ENCODE data around the gene BMPER.

BMPER gene

GRCh38 chr7:33905389-33906032 is at the start of gene BMPER:
Gene BMPER, plus strand, starts transcription at chr7:33905539. Its CDS starts 75 bp downstream, at chr7:33905614.
- H3K27me3 ChIP-seq (ENCODE audit: control insufficient read depth, insufficient read depth, low read length) = peaks cover 4% of the 10 kb centered on the region
- peak within 1 kb of the TSS; percentile 63 for H3K4me3 ChIP-seq (ENCODE audit: low read length)
- H3K27ac ChIP-seq (ENCODE audit: low read depth, low read length) = no peak within 1 kb of the TSS
- peaks cover 3% of the 10 kb centered on the region for H3K4me1 ChIP-seq (ENCODE audit: control insufficient read depth, insufficient read depth, low read length)
- no peak within 1 kb of the TSS for H3K9ac ChIP-seq (ENCODE audit: low read length)
- no peaks in the 10 kb centered on the region for H3K36me3 ChIP-seq (ENCODE audit: control insufficient read depth, insufficient read depth, low read length)

GRCh38 chr7:33861947-33862346 is 43.4 kb upstream of the BMPER start:
- H3K36me3 ChIP-seq (ENCODE audit: control insufficient read depth, insufficient read depth, low read length) = no peaks in the 10 kb centered on the region
- no peaks in the 10 kb centered on the region for H3K4me1 ChIP-seq (ENCODE audit: control insufficient read depth, insufficient read depth, low read length)
- no peaks in the 10 kb centered on the region for H3K27me3 ChIP-seq (ENCODE audit: control insufficient read depth, insufficient read depth, low read length)
- no peak overlapping the region for H3K27ac ChIP-seq (ENCODE audit: low read depth, low read length)
- H3K9ac ChIP-seq (ENCODE audit: low read length) = no peak overlapping the region
- H3K4me3 ChIP-seq (ENCODE audit: low read length) = no peak overlapping the region

GRCh38 chr7:33862946-33863814 is 42.2 kb upstream of the BMPER start:
- no peak overlapping the region for H3K27ac ChIP-seq (ENCODE audit: low read depth, low read length)
- H3K36me3 ChIP-seq (ENCODE audit: control insufficient read depth, insufficient read depth, low read length) = no peaks in the 10 kb centered on the region
- H3K9ac ChIP-seq (ENCODE audit: low read length) = no peak overlapping the region
- H3K4me3 ChIP-seq (ENCODE audit: low read length) = no peak overlapping the region
- no peaks in the 10 kb centered on the region for H3K27me3 ChIP-seq (ENCODE audit: control insufficient read depth, insufficient read depth, low read length)
- no peaks in the 10 kb centered on the region for H3K4me1 ChIP-seq (ENCODE audit: control insufficient read depth, insufficient read depth, low read length)

- Histone ChIP-seq H3K4me3 (ENCODE audit: low read length) (no peak overlapping the region), H3K9ac (ENCODE audit: low read length) (no peak overlapping the region), H3K4me1 (ENCODE audit: control insufficient read depth, insufficient read depth, low read length) (no peaks in the 10 kb centered on the region), H3K36me3 (ENCODE audit: control insufficient read depth, insufficient read depth, low read length) (no peaks in the 10 kb centered on the region), H3K27me3 (ENCODE audit: control insufficient read depth, insufficient read depth, low read length) (no peaks in the 10 kb centered on the region), H3K27ac (ENCODE audit: low read depth, low read length) (no peak overlapping the region)
These were observed 37.2 kb upstream of the BMPER start for GRCh38 chr7:33868166-33868565.

GRCh38 chr7:33869176-33869575 is 36.2 kb upstream of the BMPER start:
- Histone ChIP-seq H3K4me3 (ENCODE audit: low read length) (no peak overlapping the region), H3K9ac (ENCODE audit: low read length) (no peak overlapping the region), H3K4me1 (ENCODE audit: control insufficient read depth, insufficient read depth, low read length) (no peaks in the 10 kb centered on the region), H3K27ac (ENCODE audit: low read depth, low read length) (no peak overlapping the region), H3K27me3 (ENCODE audit: control insufficient read depth, insufficient read depth, low read length) (no peaks in the 10 kb centered on the region), H3K36me3 (ENCODE audit: control insufficient read depth, insufficient read depth, low read length) (no peaks in the 10 kb centered on the region)

- Histone ChIP-seq H3K27me3 (ENCODE audit: control insufficient read depth, insufficient read depth, low read length) (no peaks in the 10 kb centered on the region), H3K4me3 (ENCODE audit: low read length) (no peak overlapping the region), H3K9ac (ENCODE audit: low read length) (no peak overlapping the region), H3K27ac (ENCODE audit: low read depth, low read length) (no peak overlapping the region), H3K36me3 (ENCODE audit: control insufficient read depth, insufficient read depth, low read length) (no peaks in the 10 kb centered on the region), H3K4me1 (ENCODE audit: control insufficient read depth, insufficient read depth, low read length) (no peaks in the 10 kb centered on the region)
These were observed 35.2 kb upstream of the BMPER start for GRCh38 chr7:33870120-33870519.

GRCh38 chr7:33872870-33873269 is 32.5 kb upstream of the BMPER start:
- Histone ChIP-seq H3K9ac (ENCODE audit: low read length) (no peak overlapping the region), H3K27ac (ENCODE audit: low read depth, low read length) (no peak overlapping the region), H3K4me1 (ENCODE audit: control insufficient read depth, insufficient read depth, low read length) (no peaks in the 10 kb centered on the region), H3K4me3 (ENCODE audit: low read length) (no peak overlapping the region), H3K36me3 (ENCODE audit: control insufficient read depth, insufficient read depth, low read length) (no peaks in the 10 kb centered on the region), H3K27me3 (ENCODE audit: control insufficient read depth, insufficient read depth, low read length) (no peaks in the 10 kb centered on the region)

- no peak overlapping the region for H3K27ac ChIP-seq (ENCODE audit: low read depth, low read length)
- H3K36me3 ChIP-seq (ENCODE audit: control insufficient read depth, insufficient read depth, low read length) = no peaks in the 10 kb centered on the region
- no peak overlapping the region for H3K4me3 ChIP-seq (ENCODE audit: low read length)
- H3K9ac ChIP-seq (ENCODE audit: low read length) = no peak overlapping the region
- no peaks in the 10 kb centered on the region for H3K27me3 ChIP-seq (ENCODE audit: control insufficient read depth, insufficient read depth, low read length)
- H3K4me1 ChIP-seq (ENCODE audit: control insufficient read depth, insufficient read depth, low read length) = no peaks in the 10 kb centered on the region
These were observed 31.8 kb upstream of the BMPER start for GRCh38 chr7:33873518-33873917.

- Histone ChIP-seq H3K27ac (ENCODE audit: low read depth, low read length) (no peak overlapping the region), H3K4me1 (ENCODE audit: control insufficient read depth, insufficient read depth, low read length) (no peaks in the 10 kb centered on the region), H3K9ac (ENCODE audit: low read length) (no peak overlapping the region), H3K4me3 (ENCODE audit: low read length) (no peak overlapping the region), H3K36me3 (ENCODE audit: control insufficient read depth, insufficient read depth, low read length) (no peaks in the 10 kb centered on the region), H3K27me3 (ENCODE audit: control insufficient read depth, insufficient read depth, low read length) (no peaks in the 10 kb centered on the region)
These were observed 31.2 kb upstream of the BMPER start for GRCh38 chr7:33873981-33874750.

GRCh38 chr7:33874943-33875342 is 30.4 kb upstream of the BMPER start:
- H3K27ac ChIP-seq (ENCODE audit: low read depth, low read length) = no peak overlapping the region
- H3K9ac ChIP-seq (ENCODE audit: low read length) = no peak overlapping the region
- H3K27me3 ChIP-seq (ENCODE audit: control insufficient read depth, insufficient read depth, low read length) = no peaks in the 10 kb centered on the region
- H3K4me3 ChIP-seq (ENCODE audit: low read length) = no peak overlapping the region
- H3K36me3 ChIP-seq (ENCODE audit: control insufficient read depth, insufficient read depth, low read length) = no peaks in the 10 kb centered on the region
- no peaks in the 10 kb centered on the region for H3K4me1 ChIP-seq (ENCODE audit: control insufficient read depth, insufficient read depth, low read length)

GRCh38 chr7:33876596-33877274 is 28.6 kb upstream of the BMPER start:
- Histone ChIP-seq H3K36me3 (ENCODE audit: control insufficient read depth, insufficient read depth, low read length) (no peaks in the 10 kb centered on the region), H3K27ac (ENCODE audit: low read depth, low read length) (no peak overlapping the region), H3K4me1 (ENCODE audit: control insufficient read depth, insufficient read depth, low read length) (no peaks in the 10 kb centered on the region), H3K4me3 (ENCODE audit: low read length) (no peak overlapping the region), H3K9ac (ENCODE audit: low read length) (no peak overlapping the region), H3K27me3 (ENCODE audit: control insufficient read depth, insufficient read depth, low read length) (no peaks in the 10 kb centered on the region)

GRCh38 chr7:33880787-33881186 is 24.6 kb upstream of the BMPER start:
- no peak overlapping the region for H3K9ac ChIP-seq (ENCODE audit: low read length)
- no peak overlapping the region for H3K27ac ChIP-seq (ENCODE audit: low read depth, low read length)
- H3K27me3 ChIP-seq (ENCODE audit: control insufficient read depth, insufficient read depth, low read length) = no peaks in the 10 kb centered on the region
- H3K36me3 ChIP-seq (ENCODE audit: control insufficient read depth, insufficient read depth, low read length) = no peaks in the 10 kb centered on the region
- no peaks in the 10 kb centered on the region for H3K4me1 ChIP-seq (ENCODE audit: control insufficient read depth, insufficient read depth, low read length)
- H3K4me3 ChIP-seq (ENCODE audit: low read length) = no peak overlapping the region
